HCT116 (cell line): Measurements from ENCODE around the gene NOL3. TPM values are rescaled to one million over a fixed set of nuclear protein-coding genes. Genes with fewer than 3 reads are reported as not detected.

Source experiments
- ATAC-seq: fragments of 200-7000 bp; cut with Tn5 transposase; 2 replicates; pipeline ENCODE4 v1.9.1; 2020; ENCODE audit warnings: mild to moderate bottlenecking, moderate library complexity
- BruUV-seq: library from RNA; stranded (reverse); fragments of 400-500 nt; replicated peaks from 2 replicates; lab custom pipeline; 2021; lab: Mats Ljungman, UMichigan
- CTCF ChIA-PET: fragments of 300-600 bp; sonication (Branson Sonifier 250); formaldehyde crosslinking; loops from one replicate; lab custom pipeline; 2021; ENCODE audit warnings: antibody characterized with exemption; lab: Charles Lee
- POLR2A ChIA-PET: fragments of 300-600, 350-600 bp; sonication (Branson Sonifier 250); formaldehyde crosslinking; loops from one replicate; lab custom pipeline; 2021; ENCODE audit warnings: antibody characterized with exemption; lab: Charles Lee
- RAD21 ChIA-PET, 2 experiments: fragments of 300-600 bp; sonication (Branson Sonifier 250); formaldehyde crosslinking; loops; one replicate each; lab custom pipeline; 2023; ENCODE audit warnings: low total read pairs in 2 of 2; ENCODE audit not compliant: uncharacterized antibody in 2 of 2, unreplicated experiment in 2 of 2, low non-redundant PET in 1 of 2; lab: Charles Lee
- DNase-seq: peaks from one replicate; pipeline ENCODE4 v3.0.0-alpha.2; 2010; ENCODE audit warnings: low read depth, low spot score
- H2AFZ ChIP-seq: fragments of 200-600 bp; shearing (Covaris generic), sonication (generic); 2 replicates; pipeline ENCODE4 v1.6.1; 2017; ENCODE audit warnings: low read depth, mixed run types, mixed read lengths, antibody characterized with exemption, low read length; ENCODE audit not compliant: poor library complexity, severe bottlenecking
- H3K27ac ChIP-seq: 2 replicates; pipeline ENCODE4 v1.5.1; 2012; ENCODE audit warnings: low read depth, low read length
- H3K27me3 ChIP-seq: fragments of 200-600 bp; sonication (generic); 2 replicates; pipeline ENCODE4 v1.6.1; 2016; ENCODE audit warnings: mixed run types, low read length, mixed read lengths; ENCODE audit not compliant: insufficient read depth
- H3K36me3 ChIP-seq, 2 experiments: fragments of 200-500 bp in 1 of 2; fragments of 200-600 bp in 1 of 2; sonication (Bioruptor generic) in 1 of 2; sonication (generic) in 1 of 2; 2 replicates each; pipeline versions ENCODE4 v1.5.1 to v1.6.1; 2014 to 2016; ENCODE audit warnings: low read length in 2 of 2, inconsistent platforms in 1 of 2, mixed read lengths in 1 of 2, mixed run types in 1 of 2; ENCODE audit not compliant: insufficient read depth in 2 of 2, control insufficient read depth in 1 of 2
- H3K4me1 ChIP-seq, 2 experiments: fragments of 200-600 bp in 1 of 2; sonication (generic) in 1 of 2; 2 replicates each; pipeline versions ENCODE4 v1.5.1 to v1.6.1; 2012 to 2017; ENCODE audit warnings: low read length in 2 of 2, inconsistent platforms in 1 of 2, mild to moderate bottlenecking in 1 of 2, mixed read lengths in 1 of 2, mixed run types in 1 of 2, moderate library complexity in 1 of 2; ENCODE audit not compliant: insufficient read depth in 2 of 2, control insufficient read depth in 1 of 2
- H3K4me2 ChIP-seq: fragments of 200-600 bp; sonication (generic); 2 replicates; pipeline ENCODE4 v1.6.1; 2017; ENCODE audit warnings: mixed run types, low read length, mixed read lengths
- H3K4me3 ChIP-seq, 2 experiments: fragments of 200-600 bp in 1 of 2; sonication (generic) in 1 of 2; replicated peaks in 1 of 2; 2 replicates each; pipeline ENCODE4 v1.5.1; 2011 to 2016; ENCODE audit warnings: low read length in 2 of 2, control low read depth in 1 of 2, low read depth in 1 of 2, mild to moderate bottlenecking in 1 of 2, mixed read lengths in 1 of 2, mixed run types in 1 of 2
- H3K79me2 ChIP-seq: fragments of 200-600 bp; sonication (generic); 2 replicates; pipeline ENCODE4 v1.6.1; 2017; ENCODE audit warnings: mild to moderate bottlenecking, mixed run types, low read length, moderate library complexity, mixed read lengths; ENCODE audit not compliant: insufficient read depth
- H3K9ac ChIP-seq: fragments of 200-600 bp; sonication (generic); 2 replicates; pipeline ENCODE4 v1.6.1; 2016; ENCODE audit warnings: low read length, mixed read lengths
- H3K9me2 ChIP-seq: fragments of 200-600 bp; sonication (generic), shearing (Covaris generic); 2 replicates; pipeline ENCODE4 v1.6.1; 2017; ENCODE audit warnings: mixed run types, mild to moderate bottlenecking, moderate library complexity; ENCODE audit not compliant: insufficient read depth
- H3K9me3 ChIP-seq, 2 experiments: fragments of 200-500 bp in 1 of 2; fragments of 200-600 bp in 1 of 2; sonication (Bioruptor generic) in 1 of 2; sonication (generic) in 1 of 2; 2 replicates each; pipeline ENCODE4 v1.6.1; 2014 to 2017; ENCODE audit warnings: low read length in 2 of 2, mixed read lengths in 2 of 2, inconsistent platforms in 1 of 2, low read depth in 1 of 2, mild to moderate bottlenecking in 1 of 2, mixed run types in 1 of 2, moderate library complexity in 1 of 2; ENCODE audit not compliant: control insufficient read depth in 1 of 2, insufficient read depth in 1 of 2
- H4K20me1 ChIP-seq: fragments of 200-600 bp; sonication (generic), shearing (Covaris generic); 2 replicates; pipeline ENCODE4 v1.6.1; 2017; ENCODE audit warnings: mixed run types, mild to moderate bottlenecking, moderate library complexity; ENCODE audit not compliant: insufficient read depth
- CBX3 ChIP-seq: IDR thresholded peaks from 2 replicates; pipeline ENCODE4 v1.6.1; 2012; ENCODE audit warnings: low read depth
- CEBPB ChIP-seq: IDR thresholded peaks from 2 replicates; pipeline ENCODE4 v1.6.1; 2012; ENCODE audit warnings: low read depth
- EGR1 ChIP-seq: IDR thresholded peaks from 2 replicates; pipeline ENCODE4 v1.6.1; 2012; ENCODE audit warnings: low read depth
- EZH2phosphoT487 ChIP-seq: fragments of 200-600 bp; IDR thresholded peaks from 2 replicates; pipeline ENCODE4 v1.6.1; 2018; ENCODE audit warnings: antibody characterized with exemption, borderline replicate concordance
- FOSL1 ChIP-seq: IDR thresholded peaks from 2 replicates; pipeline ENCODE4 v1.6.1; 2012; ENCODE audit warnings: low read depth
- JUND ChIP-seq: IDR thresholded peaks from 2 replicates; pipeline ENCODE4 v1.6.1; 2012
- POLR2A ChIP-seq: IDR thresholded peaks from 2 replicates; pipeline ENCODE4 v1.7.0; 2011; ENCODE audit warnings: borderline replicate concordance; ENCODE audit not compliant: insufficient read depth, insufficient read length; ENCODE audit errors: extremely low read depth
- SIN3A ChIP-seq: IDR thresholded peaks from 2 replicates; pipeline ENCODE4 v1.6.1; 2012; ENCODE audit warnings: low read depth
- SP1 ChIP-seq: IDR thresholded peaks from 2 replicates; pipeline ENCODE4 v1.6.1; 2012; ENCODE audit warnings: low read depth
- TCF7L2 ChIP-seq: IDR thresholded peaks from 2 replicates; pipeline ENCODE4 v1.7.0; 2011; ENCODE audit warnings: borderline replicate concordance, inconsistent platforms; ENCODE audit not compliant: insufficient read depth, insufficient read length; ENCODE audit errors: extremely low read depth
- YY1 ChIP-seq: IDR thresholded peaks from 2 replicates; pipeline ENCODE4 v1.6.1; 2011; ENCODE audit warnings: low read length, low read depth, moderate library complexity, mild to moderate bottlenecking; ENCODE audit not compliant: insufficient replicate concordance; ENCODE audit errors: extremely low read depth
- ZFX ChIP-seq: fragments of 450-650 bp; IDR thresholded peaks from 2 replicates; pipeline ENCODE4 v1.6.1; 2017
- intact Hi-C: fragments of 100-400 bp; cut with micrococcal nuclease; formaldehyde crosslinking; loops from 2 replicates; pipeline ENCODE4 v1.10.0; 2022
- total RNA-seq: library from RNA; stranded (reverse); gene quantifications from one replicate; pipeline ENCODE4 v1.2.1, GENCODE V29; 2021; ENCODE audit not compliant: unreplicated experiment
- TF ChIP-seq, protein P1 (sequence below): IDR thresholded peaks from 2 replicates; pipeline ENCODE4 v1.6.1; 2012
- TF ChIP-seq, protein P2 (sequence below): IDR thresholded peaks from 2 replicates; pipeline ENCODE4 v1.6.1; 2012
- TF ChIP-seq, protein P3 (sequence below): IDR thresholded peaks from 2 replicates; pipeline ENCODE4 v1.6.1; 2011; ENCODE audit warnings: mild to moderate bottlenecking, low read length, moderate library complexity; ENCODE audit not compliant: insufficient replicate concordance; ENCODE audit errors: extremely low read depth
- TF ChIP-seq, protein P4 (sequence below): IDR thresholded peaks from 2 replicates; pipeline ENCODE4 v1.6.1; 2012; ENCODE audit warnings: low read depth

The NOL3 gene
- total RNA-seq, 1 experiment from 2014 or later: 54.0 TPM

DNA sequence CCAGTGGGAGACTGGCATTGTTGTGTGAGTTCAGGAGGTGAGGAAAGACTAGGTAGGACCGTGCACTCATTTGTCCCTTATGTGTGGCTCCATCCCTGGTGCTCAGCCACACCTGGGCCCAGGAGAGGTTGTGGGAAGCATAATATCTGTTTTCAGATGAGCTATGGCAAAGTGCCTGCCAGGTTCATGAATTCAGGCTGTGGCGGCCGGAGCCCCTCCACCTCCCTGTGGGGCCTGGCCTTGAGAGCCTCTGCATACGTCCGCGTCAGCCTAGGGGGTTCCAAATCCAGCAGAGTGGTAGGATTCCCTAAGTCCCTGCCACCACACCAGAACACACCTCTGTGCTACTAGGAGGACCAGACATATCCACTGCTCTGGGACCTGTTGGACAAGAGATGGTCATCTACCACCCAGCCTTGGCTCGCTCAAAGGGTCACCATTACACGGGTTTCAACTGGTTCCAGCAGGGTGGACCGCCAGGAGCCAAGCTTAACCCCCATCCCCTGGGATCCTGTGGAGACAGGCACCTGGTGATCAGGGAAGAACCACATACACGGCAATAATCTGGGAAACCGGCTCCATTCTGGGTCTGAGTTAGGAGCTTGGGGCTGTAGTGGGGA, 21.6 kb upstream of the NOL3 start (continued):
- TF ChIP-seq FOSL1 (no peak), YY1 (no peak)

DNA sequence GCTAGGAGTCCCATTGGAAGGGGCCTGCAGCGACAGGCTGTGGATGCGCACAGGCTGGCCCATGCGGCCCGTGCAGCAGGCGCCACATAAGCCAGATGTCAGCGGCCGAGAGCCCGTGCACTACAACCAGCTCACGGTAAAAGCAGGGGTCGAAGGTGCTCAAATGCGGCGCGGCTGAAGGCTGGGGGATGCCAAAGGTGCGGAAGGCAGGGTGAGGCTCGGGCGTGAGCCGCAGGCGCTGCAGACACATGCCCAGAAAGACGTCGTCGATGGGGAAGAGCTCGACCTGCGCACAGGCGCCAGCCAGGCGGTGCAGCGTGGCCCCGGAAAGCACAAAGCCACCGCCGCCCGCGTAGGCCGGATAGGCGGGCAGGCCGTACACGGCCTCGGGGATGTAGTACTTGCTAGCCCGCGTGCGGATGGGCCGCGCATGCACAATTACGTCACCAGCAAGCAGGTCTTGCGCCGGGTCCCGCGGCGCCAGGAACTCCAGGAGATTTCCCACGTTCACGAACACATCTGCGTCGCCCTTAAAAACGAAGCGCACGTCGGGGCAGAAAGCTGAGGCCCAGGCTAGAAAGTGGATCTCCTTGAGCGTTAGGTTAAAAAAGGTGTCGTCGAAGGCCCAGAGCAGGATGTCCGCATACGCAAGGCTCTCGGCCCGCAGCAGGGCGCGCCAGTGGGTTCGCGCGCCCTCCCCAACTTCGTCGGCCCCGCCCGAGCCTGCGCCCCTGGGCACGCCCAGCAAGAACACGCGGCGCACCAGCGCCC, 20.9 kb upstream of the NOL3 start:
- H3K9ac ChIP-seq: no peak overlapping the region
- POLR2A ChIA-PET: no interaction called here
- DNase-seq: no peak
- ATAC-seq: no peak
- no peaks in the 10 kb centered on the region for H4K20me1 ChIP-seq
- RAD21 ChIA-PET: interaction anchor here in 1 of 2 experiments (1.1 kb wide), 1 partner anchor 131 kb away, joined by 4 read pairs; no protein-coding TSS in a partner anchor
- H3K27ac ChIP-seq: peak overlapping the region; percentile 66; the same call in 1 of the 2 replicates
- H3K4me2 ChIP-seq: no peak overlapping the region
- intact Hi-C loops: no loop called here
- no peak overlapping the region for H3K4me3 ChIP-seq
- no peak overlapping the region for H2AFZ ChIP-seq
- H3K9me2 ChIP-seq: no peaks in the 10 kb centered on the region
- BruUV-seq: no TSS peak
- peaks cover 3 to 18% of the 10 kb centered on the region in 2 experiments; a peak in 3 of 4 replicates for H3K4me1 ChIP-seq
- H3K9me3 ChIP-seq: no peaks in the 10 kb centered on the region
- no peaks in the 10 kb centered on the region for H3K27me3 ChIP-seq
- CTCF ChIA-PET: interaction anchor here (0.5 kb wide), 1 partner anchor 29 kb away, joined by 4 read pairs; no protein-coding TSS in a partner anchor
- TF ChIP-seq CEBPB (no peak), SP1 (no peak), POLR2A (no peak), EZH2phosphoT487 (no peak), SIN3A (no peak), JUND (no peak), FOSL1 (no peak), CBX3 (no peak), ZFX (no peak), EGR1 (no peak), TCF7L2 (no peak)
- TF ChIP-seq, protein P1, sequence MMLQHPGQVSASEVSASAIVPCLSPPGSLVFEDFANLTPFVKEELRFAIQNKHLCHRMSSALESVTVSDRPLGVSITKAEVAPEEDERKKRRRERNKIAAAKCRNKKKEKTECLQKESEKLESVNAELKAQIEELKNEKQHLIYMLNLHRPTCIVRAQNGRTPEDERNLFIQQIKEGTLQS: no peak
- TF ChIP-seq, protein P2, sequence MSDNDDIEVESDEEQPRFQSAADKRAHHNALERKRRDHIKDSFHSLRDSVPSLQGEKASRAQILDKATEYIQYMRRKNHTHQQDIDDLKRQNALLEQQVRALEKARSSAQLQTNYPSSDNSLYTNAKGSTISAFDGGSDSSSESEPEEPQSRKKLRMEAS: no peak
- TF ChIP-seq, protein P3, sequence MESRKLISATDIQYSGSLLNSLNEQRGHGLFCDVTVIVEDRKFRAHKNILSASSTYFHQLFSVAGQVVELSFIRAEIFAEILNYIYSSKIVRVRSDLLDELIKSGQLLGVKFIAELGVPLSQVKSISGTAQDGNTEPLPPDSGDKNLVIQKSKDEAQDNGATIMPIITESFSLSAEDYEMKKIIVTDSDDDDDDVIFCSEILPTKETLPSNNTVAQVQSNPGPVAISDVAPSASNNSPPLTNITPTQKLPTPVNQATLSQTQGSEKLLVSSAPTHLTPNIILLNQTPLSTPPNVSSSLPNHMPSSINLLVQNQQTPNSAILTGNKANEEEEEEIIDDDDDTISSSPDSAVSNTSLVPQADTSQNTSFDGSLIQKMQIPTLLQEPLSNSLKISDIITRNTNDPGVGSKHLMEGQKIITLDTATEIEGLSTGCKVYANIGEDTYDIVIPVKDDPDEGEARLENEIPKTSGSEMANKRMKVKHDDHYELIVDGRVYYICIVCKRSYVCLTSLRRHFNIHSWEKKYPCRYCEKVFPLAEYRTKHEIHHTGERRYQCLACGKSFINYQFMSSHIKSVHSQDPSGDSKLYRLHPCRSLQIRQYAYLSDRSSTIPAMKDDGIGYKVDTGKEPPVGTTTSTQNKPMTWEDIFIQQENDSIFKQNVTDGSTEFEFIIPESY: no peak
- TF ChIP-seq, protein P4, sequence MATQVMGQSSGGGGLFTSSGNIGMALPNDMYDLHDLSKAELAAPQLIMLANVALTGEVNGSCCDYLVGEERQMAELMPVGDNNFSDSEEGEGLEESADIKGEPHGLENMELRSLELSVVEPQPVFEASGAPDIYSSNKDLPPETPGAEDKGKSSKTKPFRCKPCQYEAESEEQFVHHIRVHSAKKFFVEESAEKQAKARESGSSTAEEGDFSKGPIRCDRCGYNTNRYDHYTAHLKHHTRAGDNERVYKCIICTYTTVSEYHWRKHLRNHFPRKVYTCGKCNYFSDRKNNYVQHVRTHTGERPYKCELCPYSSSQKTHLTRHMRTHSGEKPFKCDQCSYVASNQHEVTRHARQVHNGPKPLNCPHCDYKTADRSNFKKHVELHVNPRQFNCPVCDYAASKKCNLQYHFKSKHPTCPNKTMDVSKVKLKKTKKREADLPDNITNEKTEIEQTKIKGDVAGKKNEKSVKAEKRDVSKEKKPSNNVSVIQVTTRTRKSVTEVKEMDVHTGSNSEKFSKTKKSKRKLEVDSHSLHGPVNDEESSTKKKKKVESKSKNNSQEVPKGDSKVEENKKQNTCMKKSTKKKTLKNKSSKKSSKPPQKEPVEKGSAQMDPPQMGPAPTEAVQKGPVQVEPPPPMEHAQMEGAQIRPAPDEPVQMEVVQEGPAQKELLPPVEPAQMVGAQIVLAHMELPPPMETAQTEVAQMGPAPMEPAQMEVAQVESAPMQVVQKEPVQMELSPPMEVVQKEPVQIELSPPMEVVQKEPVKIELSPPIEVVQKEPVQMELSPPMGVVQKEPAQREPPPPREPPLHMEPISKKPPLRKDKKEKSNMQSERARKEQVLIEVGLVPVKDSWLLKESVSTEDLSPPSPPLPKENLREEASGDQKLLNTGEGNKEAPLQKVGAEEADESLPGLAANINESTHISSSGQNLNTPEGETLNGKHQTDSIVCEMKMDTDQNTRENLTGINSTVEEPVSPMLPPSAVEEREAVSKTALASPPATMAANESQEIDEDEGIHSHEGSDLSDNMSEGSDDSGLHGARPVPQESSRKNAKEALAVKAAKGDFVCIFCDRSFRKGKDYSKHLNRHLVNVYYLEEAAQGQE: no peak
- peaks cover 16 to 26% of the 10 kb centered on the region in 2 experiments; a peak in 3 of 4 replicates for H3K36me3 ChIP-seq
- no peaks in the 10 kb centered on the region for H3K79me2 ChIP-seq
